ENCODE results near the gene GNAL.

- no peak for TF ChIP-seq CTCF (conservative IDR thresholded peaks at IDR 0.05; ENCODE audit: low read depth, low read length)
- no peak for TF ChIP-seq BHLHE40 (IDR thresholded peaks at IDR 0.05; ENCODE audit: low read depth, low read length)
- no peak for TF ChIP-seq RCOR1 (IDR thresholded peaks at IDR 0.05; ENCODE audit: insufficient replicate concordance, low read length)
- TF ChIP-seq MXI1 (IDR thresholded peaks at IDR 0.05; ENCODE audit: borderline replicate concordance, low read depth, low read length) = no peak
- TF ChIP-seq RAD21 (IDR thresholded peaks at IDR 0.05; ENCODE audit: low read length) = no peak
- no peak for TF ChIP-seq CEBPB (IDR thresholded peaks at IDR 0.05; ENCODE audit: low read depth, low read length)
- no peak for TF ChIP-seq FOS (IDR thresholded peaks at IDR 0.05; ENCODE audit: low read depth, low read length)
- TF ChIP-seq ELK1 (IDR thresholded peaks at IDR 0.05; ENCODE audit: borderline replicate concordance, low read depth, low read length) = no peak
- TF ChIP-seq POLR2A (IDR thresholded peaks at IDR 0.05; ENCODE audit: low read depth, low read length) = no peak
- no peak for TF ChIP-seq CHD1 (IDR thresholded peaks at IDR 0.05; ENCODE audit: low read depth, low read length)
- TF ChIP-seq RFX5 (IDR thresholded peaks at IDR 0.05; ENCODE audit: low read depth, low read length) = no peak
- TF ChIP-seq SMC3 (IDR thresholded peaks at IDR 0.05; ENCODE audit: low read depth, low read length) = no peak
These were observed 220.0 kb downstream of the GNAL start for GRCh38 chr18:11909061-11909455.
